ENCODE results near the gene C6orf120. TPM values are rescaled to one million over a fixed set of nuclear protein-coding genes. Genes with fewer than 3 reads are reported as not detected.

Gene C6orf120
- total and polyA plus RNA-seq, 2 of the 13 experiments (the other 11 are each of a cell fraction or from before 2014, with no cell fraction given) = 21.7 to 29.9 TPM

DNA sequence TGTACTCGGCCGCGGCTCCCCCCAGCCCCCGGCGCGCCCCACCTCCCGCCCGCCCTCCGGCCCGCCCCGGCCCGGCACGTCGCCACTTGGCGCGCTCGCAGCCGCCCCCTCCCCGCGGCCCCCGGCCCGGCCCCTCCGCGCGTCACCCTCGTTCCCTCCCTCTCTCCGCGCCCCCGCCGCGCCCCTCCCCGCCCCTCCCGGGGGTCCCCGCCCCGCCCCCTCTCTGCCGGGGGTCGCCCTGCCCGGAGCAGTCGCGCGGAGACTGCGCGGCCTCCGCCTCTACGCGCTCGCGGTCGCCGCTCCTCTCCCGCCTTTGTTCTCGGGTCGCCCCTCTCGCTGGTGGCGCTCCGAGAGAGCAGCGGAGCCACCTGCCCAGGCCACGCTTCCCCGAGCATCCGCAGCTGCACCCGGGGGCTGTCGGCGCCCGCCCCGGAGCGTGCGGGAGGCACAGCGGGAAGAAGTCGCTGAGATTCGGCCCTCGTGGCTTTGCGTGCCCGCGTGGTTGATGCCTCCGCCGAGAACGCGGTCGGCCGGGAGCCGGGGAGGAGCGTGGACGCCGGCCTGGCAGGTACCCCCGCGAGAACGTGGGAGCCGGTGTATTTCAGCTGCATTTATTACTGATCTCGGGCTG is 22.7 kb downstream of the C6orf120 start, which contains the start of gene PHF10 (continued):
- TF ChIP-seq, protein P1, sequence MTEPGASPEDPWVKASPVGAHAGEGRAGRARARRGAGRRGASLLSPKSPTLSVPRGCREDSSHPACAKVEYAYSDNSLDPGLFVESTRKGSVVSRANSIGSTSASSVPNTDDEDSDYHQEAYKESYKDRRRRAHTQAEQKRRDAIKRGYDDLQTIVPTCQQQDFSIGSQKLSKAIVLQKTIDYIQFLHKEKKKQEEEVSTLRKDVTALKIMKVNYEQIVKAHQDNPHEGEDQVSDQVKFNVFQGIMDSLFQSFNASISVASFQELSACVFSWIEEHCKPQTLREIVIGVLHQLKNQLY (CRISPR knock-in tag; IDR thresholded peaks at IDR 0.05) = peak; percentile 10; the same call in 1 of the 2 replicates
- TF ChIP-seq ZNF205 (CRISPR knock-in tag; IDR thresholded peaks at IDR 0.05) (peak; percentile 72; the same call in 1 of the 2 replicates), ZNF660 (CRISPR knock-in tag; IDR thresholded peaks at IDR 0.05; ENCODE audit: borderline replicate concordance, low read depth) (no peak), ATF1 (CRISPR knock-in tag; IDR thresholded peaks at IDR 0.05) (no peak), POLR2AphosphoS5 (IDR thresholded peaks at IDR 0.05; ENCODE audit: low read depth, low read length) (peak; percentile 33; the same call in 1 of the 2 replicates), MYC (CRISPR knock-in tag; IDR thresholded peaks at IDR 0.05; ENCODE audit: borderline replicate concordance) (peak; percentile 89), ZNF772 (CRISPR knock-in tag; IDR thresholded peaks at IDR 0.05) (no peak; the same call in 1 of the 2 replicates), ZNF143 (CRISPR knock-in tag; IDR thresholded peaks at IDR 0.05) (peak; percentile 10; the same call in 1 of the 2 replicates), GATAD2A (CRISPR knock-in tag; IDR thresholded peaks at IDR 0.05) (no peak), YEATS2 (CRISPR knock-in tag; IDR thresholded peaks at IDR 0.05; ENCODE audit: borderline replicate concordance) (no peak), TP53 (CRISPR knock-in tag; conservative IDR thresholded peaks at IDR 0.05) (0 out of 2 replicates have a peak, but pooled peaks have one; percentile 36), DNMT3B (CRISPR knock-in tag; conservative IDR thresholded peaks at IDR 0.05) (no peak; the same call in 1 of the 2 replicates)
- TF ChIP-seq, protein P2, sequence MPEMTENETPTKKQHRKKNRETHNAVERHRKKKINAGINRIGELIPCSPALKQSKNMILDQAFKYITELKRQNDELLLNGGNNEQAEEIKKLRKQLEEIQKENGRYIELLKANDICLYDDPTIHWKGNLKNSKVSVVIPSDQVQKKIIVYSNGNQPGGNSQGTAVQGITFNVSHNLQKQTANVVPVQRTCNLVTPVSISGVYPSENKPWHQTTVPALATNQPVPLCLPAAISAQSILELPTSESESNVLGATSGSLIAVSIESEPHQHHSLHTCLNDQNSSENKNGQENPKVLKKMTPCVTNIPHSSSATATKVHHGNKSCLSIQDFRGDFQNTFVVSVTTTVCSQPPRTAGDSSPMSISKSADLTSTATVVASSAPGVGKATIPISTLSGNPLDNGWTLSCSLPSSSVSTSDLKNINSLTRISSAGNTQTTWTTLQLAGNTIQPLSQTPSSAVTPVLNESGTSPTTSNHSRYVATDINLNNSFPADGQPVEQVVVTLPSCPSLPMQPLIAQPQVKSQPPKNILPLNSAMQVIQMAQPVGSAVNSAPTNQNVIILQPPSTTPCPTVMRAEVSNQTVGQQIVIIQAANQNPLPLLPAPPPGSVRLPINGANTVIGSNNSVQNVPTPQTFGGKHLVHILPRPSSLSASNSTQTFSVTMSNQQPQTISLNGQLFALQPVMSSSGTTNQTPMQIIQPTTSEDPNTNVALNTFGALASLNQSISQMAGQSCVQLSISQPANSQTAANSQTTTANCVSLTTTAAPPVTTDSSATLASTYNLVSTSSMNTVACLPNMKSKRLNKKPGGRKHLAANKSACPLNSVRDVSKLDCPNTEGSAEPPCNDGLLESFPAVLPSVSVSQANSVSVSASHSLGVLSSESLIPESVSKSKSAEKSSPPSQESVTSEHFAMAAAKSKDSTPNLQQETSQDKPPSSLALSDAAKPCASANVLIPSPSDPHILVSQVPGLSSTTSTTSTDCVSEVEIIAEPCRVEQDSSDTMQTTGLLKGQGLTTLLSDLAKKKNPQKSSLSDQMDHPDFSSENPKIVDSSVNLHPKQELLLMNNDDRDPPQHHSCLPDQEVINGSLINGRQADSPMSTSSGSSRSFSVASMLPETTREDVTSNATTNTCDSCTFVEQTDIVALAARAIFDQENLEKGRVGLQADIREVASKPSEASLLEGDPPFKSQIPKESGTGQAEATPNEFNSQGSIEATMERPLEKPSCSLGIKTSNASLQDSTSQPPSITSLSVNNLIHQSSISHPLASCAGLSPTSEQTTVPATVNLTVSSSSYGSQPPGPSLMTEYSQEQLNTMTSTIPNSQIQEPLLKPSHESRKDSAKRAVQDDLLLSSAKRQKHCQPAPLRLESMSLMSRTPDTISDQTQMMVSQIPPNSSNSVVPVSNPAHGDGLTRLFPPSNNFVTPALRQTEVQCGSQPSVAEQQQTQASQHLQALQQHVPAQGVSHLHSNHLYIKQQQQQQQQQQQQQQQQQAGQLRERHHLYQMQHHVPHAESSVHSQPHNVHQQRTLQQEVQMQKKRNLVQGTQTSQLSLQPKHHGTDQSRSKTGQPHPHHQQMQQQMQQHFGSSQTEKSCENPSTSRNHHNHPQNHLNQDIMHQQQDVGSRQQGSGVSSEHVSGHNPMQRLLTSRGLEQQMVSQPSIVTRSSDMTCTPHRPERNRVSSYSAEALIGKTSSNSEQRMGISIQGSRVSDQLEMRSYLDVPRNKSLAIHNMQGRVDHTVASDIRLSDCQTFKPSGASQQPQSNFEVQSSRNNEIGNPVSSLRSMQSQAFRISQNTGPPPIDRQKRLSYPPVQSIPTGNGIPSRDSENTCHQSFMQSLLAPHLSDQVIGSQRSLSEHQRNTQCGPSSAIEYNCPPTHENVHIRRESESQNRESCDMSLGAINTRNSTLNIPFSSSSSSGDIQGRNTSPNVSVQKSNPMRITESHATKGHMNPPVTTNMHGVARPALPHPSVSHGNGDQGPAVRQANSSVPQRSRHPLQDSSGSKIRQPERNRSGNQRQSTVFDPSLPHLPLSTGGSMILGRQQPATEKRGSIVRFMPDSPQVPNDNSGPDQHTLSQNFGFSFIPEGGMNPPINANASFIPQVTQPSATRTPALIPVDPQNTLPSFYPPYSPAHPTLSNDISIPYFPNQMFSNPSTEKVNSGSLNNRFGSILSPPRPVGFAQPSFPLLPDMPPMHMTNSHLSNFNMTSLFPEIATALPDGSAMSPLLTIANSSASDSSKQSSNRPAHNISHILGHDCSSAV (CRISPR knock-in tag; IDR thresholded peaks at IDR 0.05; ENCODE audit: borderline replicate concordance) = no peak; the same call in 1 of the 2 replicates
- TF ChIP-seq, protein P3, sequence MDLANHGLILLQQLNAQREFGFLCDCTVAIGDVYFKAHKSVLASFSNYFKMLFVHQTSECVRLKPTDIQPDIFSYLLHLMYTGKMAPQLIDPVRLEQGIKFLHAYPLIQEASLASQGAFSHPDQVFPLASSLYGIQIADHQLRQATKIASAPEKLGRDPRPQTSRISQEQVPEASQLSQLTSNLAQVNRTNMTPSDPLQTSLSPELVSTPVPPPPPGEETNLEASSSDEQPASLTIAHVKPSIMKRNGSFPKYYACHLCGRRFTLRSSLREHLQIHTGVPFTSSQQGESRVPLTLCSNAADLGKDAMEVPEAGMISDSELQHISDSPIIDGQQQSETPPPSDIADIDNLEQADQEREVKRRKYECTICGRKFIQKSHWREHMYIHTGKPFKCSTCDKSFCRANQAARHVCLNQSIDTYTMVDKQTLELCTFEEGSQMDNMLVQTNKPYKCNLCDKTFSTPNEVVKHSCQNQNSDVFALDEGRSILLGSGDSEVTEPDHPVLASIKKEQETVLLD (CRISPR knock-in tag; IDR thresholded peaks at IDR 0.05; ENCODE audit: low read depth) = peak; percentile 88
- TF ChIP-seq, protein P4, sequence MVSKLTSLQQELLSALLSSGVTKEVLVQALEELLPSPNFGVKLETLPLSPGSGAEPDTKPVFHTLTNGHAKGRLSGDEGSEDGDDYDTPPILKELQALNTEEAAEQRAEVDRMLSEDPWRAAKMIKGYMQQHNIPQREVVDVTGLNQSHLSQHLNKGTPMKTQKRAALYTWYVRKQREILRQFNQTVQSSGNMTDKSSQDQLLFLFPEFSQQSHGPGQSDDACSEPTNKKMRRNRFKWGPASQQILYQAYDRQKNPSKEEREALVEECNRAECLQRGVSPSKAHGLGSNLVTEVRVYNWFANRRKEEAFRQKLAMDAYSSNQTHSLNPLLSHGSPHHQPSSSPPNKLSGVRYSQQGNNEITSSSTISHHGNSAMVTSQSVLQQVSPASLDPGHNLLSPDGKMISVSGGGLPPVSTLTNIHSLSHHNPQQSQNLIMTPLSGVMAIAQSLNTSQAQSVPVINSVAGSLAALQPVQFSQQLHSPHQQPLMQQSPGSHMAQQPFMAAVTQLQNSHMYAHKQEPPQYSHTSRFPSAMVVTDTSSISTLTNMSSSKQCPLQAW (CRISPR knock-in tag; IDR thresholded peaks at IDR 0.05) = peak; percentile 82
- TF ChIP-seq, protein P5, sequence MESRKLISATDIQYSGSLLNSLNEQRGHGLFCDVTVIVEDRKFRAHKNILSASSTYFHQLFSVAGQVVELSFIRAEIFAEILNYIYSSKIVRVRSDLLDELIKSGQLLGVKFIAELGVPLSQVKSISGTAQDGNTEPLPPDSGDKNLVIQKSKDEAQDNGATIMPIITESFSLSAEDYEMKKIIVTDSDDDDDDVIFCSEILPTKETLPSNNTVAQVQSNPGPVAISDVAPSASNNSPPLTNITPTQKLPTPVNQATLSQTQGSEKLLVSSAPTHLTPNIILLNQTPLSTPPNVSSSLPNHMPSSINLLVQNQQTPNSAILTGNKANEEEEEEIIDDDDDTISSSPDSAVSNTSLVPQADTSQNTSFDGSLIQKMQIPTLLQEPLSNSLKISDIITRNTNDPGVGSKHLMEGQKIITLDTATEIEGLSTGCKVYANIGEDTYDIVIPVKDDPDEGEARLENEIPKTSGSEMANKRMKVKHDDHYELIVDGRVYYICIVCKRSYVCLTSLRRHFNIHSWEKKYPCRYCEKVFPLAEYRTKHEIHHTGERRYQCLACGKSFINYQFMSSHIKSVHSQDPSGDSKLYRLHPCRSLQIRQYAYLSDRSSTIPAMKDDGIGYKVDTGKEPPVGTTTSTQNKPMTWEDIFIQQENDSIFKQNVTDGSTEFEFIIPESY (CRISPR knock-in tag; IDR thresholded peaks at IDR 0.05) = 0 out of 2 replicates have a peak, but pooled peaks have one; percentile 35
